Transverse colon (tissue), 4 donors: ENCODE measurements around the gene BAHCC1. TPM values are rescaled to one million over a fixed set of nuclear protein-coding genes. Genes with fewer than 3 reads are reported as not detected.

Experiments
- DNase-seq: peaks from one replicate; pipeline ENCODE4 v3.0.0-alpha.2; 2019
- H3K27ac ChIP-seq, 4 donors: fragments of 200-600 bp; sonication (generic); 2 replicates each; pipeline ENCODE4 v1.5.1; 2016 to 2018; ENCODE audit warnings: inconsistent platforms in 4 of 4
- H3K27me3 ChIP-seq: fragments of 200-600 bp; sonication (generic); 2 replicates; pipeline ENCODE4 v1.5.1; 2017; ENCODE audit warnings: inconsistent platforms
- H3K36me3 ChIP-seq, 4 donors: fragments of 200-600 bp; sonication (generic); 2 replicates each; pipeline ENCODE4 v1.5.1; 2017 to 2019; ENCODE audit warnings: inconsistent platforms in 4 of 4
- H3K4me1 ChIP-seq, 4 donors: fragments of 200-600 bp; sonication (generic); 2 replicates each; pipeline ENCODE4 v1.5.1; 2017 to 2020; ENCODE audit warnings: inconsistent platforms in 4 of 4
- H3K4me3 ChIP-seq, 4 donors: fragments of 200-600 bp; sonication (generic); 1 replicate in 1 of 4; 2 replicates in 3 of 4; pipeline versions ENCODE4 v1.5.1 to v1.6.1; 2017 to 2019; ENCODE audit warnings: inconsistent platforms in 4 of 4
- H3K9me3 ChIP-seq, 2 donors: fragments of 200-600 bp; sonication (generic); 2 replicates each; pipeline ENCODE4 v1.5.1; 2017 to 2019; ENCODE audit warnings: inconsistent platforms in 2 of 2
- CTCF ChIP-seq, 5 experiments: fragments of 200-600 bp in 3 of 5; fragments of 450-650 bp in 2 of 5; sonication (generic) in 3 of 5; IDR thresholded peaks; 1 replicate in 2 of 5; 2 replicates in 3 of 5; pipeline ENCODE4 v1.5.1; 2016 to 2017; ENCODE audit warnings: antibody characterized with exemption in 5 of 5, inconsistent platforms in 3 of 5, mild to moderate bottlenecking in 2 of 5, moderate library complexity in 1 of 5
- EP300 ChIP-seq: sonication (generic); formaldehyde crosslinking; IDR thresholded peaks from one replicate; pipeline ENCODE4 v1.6.1; 2017; ENCODE audit warnings: antibody characterized with exemption, low read depth
- POLR2A ChIP-seq: fragments of 450-650 bp; IDR thresholded peaks from one replicate; pipeline ENCODE4 v1.6.1; 2016; ENCODE audit warnings: antibody characterized with exemption, mild to moderate bottlenecking, moderate library complexity
- POLR2AphosphoS5 ChIP-seq, 3 donors: sonication (generic); formaldehyde crosslinking; IDR thresholded peaks; one replicate each; pipeline ENCODE4 v1.6.1; 2016; ENCODE audit warnings: antibody characterized with exemption in 3 of 3
- WGBS, 2 donors: methylation state at CpG; one replicate each; pipeline ENCODE4 v1.1.5; 2018; ENCODE audit warnings: low coverage in 1 of 2; 5-methylcytosine and 5-hydroxymethylcytosine counted together
- in situ Hi-C, 4 donors: fragments of 200-750 bp; cut with MboI; loops; one replicate each; pipeline versions ENCODE4 v1.15.0 to v1.15.1; 2017; ENCODE audit warnings: low sequenced_read_pairs in 3 of 4, low pct_ligation_motif_present in 1 of 4, low pct_unique_long_range_greater_than_20kb in 1 of 4
- intact Hi-C: fragments of 100-400 bp; cut with DNase I; formaldehyde crosslinking; loops from one replicate; pipeline ENCODE4 v1.15.1; 2023; ENCODE audit warnings: low total_unique reads
- total RNA-seq, 4 donors: library from RNA; depleted of rRNA; stranded (reverse); fragments of >200 nt; gene quantifications; one replicate each; pipeline ENCODE4 v1.1.0, GENCODE V29; 2016

The BAHCC1 gene
- total RNA-seq, 4 donors from 2014 or later, result 8.7 to 133 (median 12.4) TPM

DNA sequence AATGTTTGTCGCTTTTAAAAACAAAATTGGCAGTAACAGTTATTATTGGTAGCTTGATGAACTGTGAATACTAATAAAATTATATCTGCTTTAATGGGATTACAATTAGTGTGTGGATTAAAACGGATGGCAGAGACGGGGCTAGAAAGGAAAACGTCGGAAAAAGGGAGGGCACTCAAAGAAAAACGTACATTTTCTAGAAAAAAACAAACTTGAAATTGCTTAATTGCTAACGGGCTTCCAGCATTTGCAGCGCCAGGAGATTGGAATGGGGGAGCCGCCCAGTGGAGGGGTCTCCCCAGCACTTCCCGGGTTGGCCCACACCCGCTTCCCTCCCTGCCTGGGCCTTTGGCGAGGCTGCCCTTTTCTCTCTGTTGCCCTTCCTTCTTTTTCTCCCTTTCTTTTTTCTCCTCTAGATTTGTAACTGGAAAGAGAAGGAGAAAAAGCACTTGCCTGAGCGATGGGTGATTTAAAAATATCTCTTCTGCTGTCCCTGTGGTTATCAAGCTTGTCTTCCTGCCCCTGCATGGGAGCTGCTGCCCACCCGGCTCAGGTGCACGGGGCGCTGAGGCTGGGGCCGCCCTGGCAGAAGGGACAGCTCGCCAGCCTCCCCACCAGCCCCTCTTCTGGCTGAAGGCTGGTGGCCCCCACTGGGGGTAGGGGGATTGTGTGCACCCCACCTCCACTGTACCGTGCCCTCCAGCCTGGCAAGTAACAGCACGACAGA lies 5.9 kb downstream of the BAHCC1 start:
- 48 to 51% methylated on average over 12 to 18 of the region's 20 CpGs for WGBS, 2 donors
- Histone ChIP-seq H3K36me3 (no peaks in the 10 kb centered on the region), H3K9me3 (no peaks in the 10 kb centered on the region), H3K27me3 (peaks cover 5% of the 10 kb centered on the region), H3K4me1 (peaks cover 27 to 69% (median 50%) of the 10 kb centered on the region in 4 donors), H3K27ac (peak overlapping the region; percentile 95 to 99 (median 98)), H3K4me3 (peak overlapping the region in 2 of 4 donors; percentile 62 to 85)
- DNase-seq, result no peak
- TF ChIP-seq POLR2AphosphoS5 (IDR thresholded peaks at IDR 0.05), result no peak
- no peak for TF ChIP-seq CTCF (IDR thresholded peaks at IDR 0.05)
- no peak for TF ChIP-seq POLR2A
- no peak for TF ChIP-seq EP300
- in situ Hi-C loops, result no loop called here
- intact Hi-C loops, result loop anchor here (5.0 kb wide), 1 partner anchor 1056 kb away; the partner anchor contains the start of gene NARF

DNA sequence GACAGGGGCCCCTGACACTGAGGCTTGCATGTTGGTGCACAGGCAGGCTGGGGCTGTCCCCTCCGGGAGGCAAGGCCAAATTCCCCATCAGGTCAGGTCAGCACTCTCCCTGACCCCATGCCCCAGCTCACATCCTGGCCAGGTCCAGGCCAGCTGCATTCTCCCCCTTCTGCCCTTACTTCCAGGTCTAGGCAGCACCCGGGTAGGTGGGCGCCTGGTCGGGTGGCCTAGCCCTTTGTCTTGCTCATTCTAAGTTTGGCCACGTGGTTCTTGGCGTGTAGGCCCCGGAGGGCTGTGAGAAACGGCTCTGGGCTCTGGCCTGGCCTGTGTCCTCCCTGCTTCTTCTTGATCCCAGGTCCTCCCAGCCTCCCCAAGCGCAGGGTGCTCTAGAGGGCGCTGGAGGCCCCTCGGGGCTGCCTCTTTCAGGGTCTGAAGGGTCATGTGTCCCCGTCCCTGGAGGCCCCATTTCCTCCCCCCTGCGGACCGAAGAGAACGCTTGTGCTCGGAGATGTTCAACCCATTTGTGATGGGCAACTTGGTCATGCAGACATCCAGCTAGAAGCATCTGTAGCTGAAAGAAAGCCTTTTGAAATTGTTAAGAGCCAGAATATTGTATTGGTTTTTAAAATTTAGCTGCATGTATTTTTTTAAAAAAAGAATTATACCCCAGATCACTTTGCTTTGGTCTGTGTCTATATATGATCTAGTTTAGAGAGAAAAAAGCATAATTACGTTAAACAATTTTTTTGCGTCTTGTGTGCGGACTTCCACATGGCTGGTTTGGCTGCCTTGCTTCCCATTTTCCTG lies 6.7 kb downstream of the BAHCC1 start:
- peak overlapping the region; percentile 95 to 99 (median 98) for H3K27ac ChIP-seq
- in situ Hi-C loops, result no loop called here
- peak; percentile 55 for DNase-seq
- no peaks in the 10 kb centered on the region for H3K27me3 ChIP-seq
- peak overlapping the region in 1 of 4 donors; percentile 12 for H3K4me3 ChIP-seq
- H3K9me3 ChIP-seq, result no peaks in the 10 kb centered on the region
- H3K4me1 ChIP-seq, result peaks cover 27 to 77% (median 58%) of the 10 kb centered on the region in 4 donors
- TF ChIP-seq CTCF (IDR thresholded peaks at IDR 0.05) (peak in 2 of 5 experiments; percentile 7 to 21), POLR2A (no peak)
- H3K36me3 ChIP-seq, result no peaks in the 10 kb centered on the region
- 52 to 100% methylated on average over 5 to 19 of the region's 19 CpGs for WGBS, 2 donors
- intact Hi-C loops, result loop anchor here (5.0 kb wide), 1 partner anchor 1055 kb away; the partner anchor contains the start of gene NARF

DNA sequence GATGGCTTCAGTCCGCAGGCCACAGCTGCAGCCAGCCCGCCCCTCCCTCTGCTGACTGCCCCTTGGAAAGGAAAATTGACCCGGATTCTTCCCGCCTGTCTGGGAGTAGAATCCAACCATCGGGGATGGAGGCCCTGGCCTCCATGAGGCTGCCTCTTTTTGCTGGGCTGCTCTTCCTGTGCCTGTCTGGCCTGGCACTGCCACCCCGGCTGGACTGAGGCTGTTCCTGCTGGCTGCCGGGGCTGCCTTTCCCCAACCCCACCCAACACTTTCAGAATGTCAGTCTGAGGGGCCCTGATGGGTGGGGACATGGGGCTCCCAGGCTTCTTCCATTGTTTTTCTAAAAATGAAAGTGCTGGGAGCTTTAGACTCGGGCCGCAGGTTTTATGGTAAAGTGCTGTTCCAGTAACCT lies 7.3 kb downstream of the BAHCC1 start:
- Histone ChIP-seq H3K36me3 (no peaks in the 10 kb centered on the region), H3K27me3 (no peaks in the 10 kb centered on the region), H3K27ac (peak overlapping the region; percentile 95 to 99 (median 98)), H3K4me3 (peak overlapping the region in 1 of 4 donors; percentile 12), H3K4me1 (peaks cover 27 to 76% (median 58%) of the 10 kb centered on the region in 4 donors), H3K9me3 (no peaks in the 10 kb centered on the region)
- in situ Hi-C loops (no loop called here), intact Hi-C loops (loop anchor here (5.0 kb wide), 1 partner anchor 1055 kb away; the partner anchor contains the start of gene NARF)
- TF ChIP-seq CTCF (IDR thresholded peaks at IDR 0.05) (no peak), POLR2AphosphoS5 (IDR thresholded peaks at IDR 0.05) (no peak), POLR2A (no peak), EP300 (no peak)
- no peak for DNase-seq
- WGBS, 2 donors, result 63 to 74% methylated on average over 3 to 9 of the region's 9 CpGs

DNA sequence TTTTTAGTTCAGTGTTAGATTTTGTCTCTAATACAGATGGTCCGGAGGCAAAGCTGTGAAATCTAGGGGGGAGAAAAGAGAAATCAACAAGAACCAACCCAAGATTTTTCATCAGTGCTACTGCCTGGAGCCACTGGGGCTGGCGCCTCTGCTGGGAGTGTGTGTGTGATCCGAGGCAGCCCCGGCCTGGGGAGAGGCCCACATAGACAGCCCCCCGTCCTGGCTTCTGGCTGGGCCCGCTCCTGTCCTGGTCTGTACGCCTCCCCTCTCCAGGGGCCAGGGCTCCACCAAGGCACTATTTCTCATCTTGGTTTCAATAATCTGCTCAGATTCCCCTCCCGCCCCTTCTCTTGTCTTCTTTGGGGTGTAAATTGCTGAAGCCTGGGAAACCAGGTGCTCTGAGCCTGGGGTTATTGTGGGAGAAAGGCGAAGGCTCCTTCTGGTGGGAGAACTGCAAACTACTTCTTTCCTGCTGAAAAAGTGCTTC lies 7.8 kb downstream of the BAHCC1 start:
- 74 to 89% methylated on average over 3 to 9 of the region's 9 CpGs for WGBS, 2 donors
- H3K9me3 ChIP-seq, result no peaks in the 10 kb centered on the region
- H3K27me3 ChIP-seq, result no peaks in the 10 kb centered on the region
- in situ Hi-C loops, result no loop called here
- no peak for TF ChIP-seq EP300
- TF ChIP-seq POLR2AphosphoS5 (IDR thresholded peaks at IDR 0.05), result no peak
- TF ChIP-seq POLR2A, result no peak
- no peak for TF ChIP-seq CTCF (IDR thresholded peaks at IDR 0.05)
- H3K4me3 ChIP-seq, result peak overlapping the region in 1 of 4 donors; percentile 12
- peak overlapping the region; percentile 95 to 99 (median 98) for H3K27ac ChIP-seq
- no peak for DNase-seq
- H3K4me1 ChIP-seq, result peaks cover 27 to 71% (median 57%) of the 10 kb centered on the region in 4 donors
- intact Hi-C loops, result loop anchor here (5.0 kb wide), 1 partner anchor 1054 kb away; the partner anchor contains the start of gene NARF
- no peaks in the 10 kb centered on the region for H3K36me3 ChIP-seq
